GM21381 (cell line): Measurements from ENCODE around the gene LRRC8D.

ENCODE experiments used
- ATAC-seq: cut with Tn5 transposase; IDR thresholded peaks from one replicate; pipeline ENCODE4 v1.9.1; 2021; ENCODE audit warnings: mild to moderate bottlenecking, moderate library complexity; ENCODE audit not compliant: unreplicated experiment

LRRC8D gene

DNA sequence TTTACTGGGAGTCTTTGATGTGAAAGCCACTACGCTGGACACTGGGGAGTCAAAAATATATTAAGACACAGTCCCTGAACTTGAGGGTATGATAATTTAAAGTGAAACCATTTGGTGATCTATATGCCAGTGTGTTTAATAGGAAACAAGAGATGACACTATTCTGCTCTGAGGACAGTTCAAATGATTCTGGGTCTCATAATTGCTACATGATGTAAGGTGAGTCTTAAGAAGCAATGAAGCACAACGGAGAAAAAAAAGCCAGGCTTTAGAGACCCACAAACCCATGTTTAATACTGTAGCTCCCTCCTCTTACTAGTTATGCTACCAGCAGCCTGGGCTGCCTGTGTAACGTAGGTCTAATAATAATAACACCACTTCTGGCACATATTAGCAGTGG lies 14.2 kb upstream of the LRRC8D start:
- ATAC-seq = no peak

GRCh38 chr1:89807503-89807902 lies 13.3 kb upstream of the LRRC8D start:
- ATAC-seq = no peak

- no peak for ATAC-seq
These were observed 12.8 kb upstream of the LRRC8D start for GRCh38 chr1:89807983-89808382.

DNA sequence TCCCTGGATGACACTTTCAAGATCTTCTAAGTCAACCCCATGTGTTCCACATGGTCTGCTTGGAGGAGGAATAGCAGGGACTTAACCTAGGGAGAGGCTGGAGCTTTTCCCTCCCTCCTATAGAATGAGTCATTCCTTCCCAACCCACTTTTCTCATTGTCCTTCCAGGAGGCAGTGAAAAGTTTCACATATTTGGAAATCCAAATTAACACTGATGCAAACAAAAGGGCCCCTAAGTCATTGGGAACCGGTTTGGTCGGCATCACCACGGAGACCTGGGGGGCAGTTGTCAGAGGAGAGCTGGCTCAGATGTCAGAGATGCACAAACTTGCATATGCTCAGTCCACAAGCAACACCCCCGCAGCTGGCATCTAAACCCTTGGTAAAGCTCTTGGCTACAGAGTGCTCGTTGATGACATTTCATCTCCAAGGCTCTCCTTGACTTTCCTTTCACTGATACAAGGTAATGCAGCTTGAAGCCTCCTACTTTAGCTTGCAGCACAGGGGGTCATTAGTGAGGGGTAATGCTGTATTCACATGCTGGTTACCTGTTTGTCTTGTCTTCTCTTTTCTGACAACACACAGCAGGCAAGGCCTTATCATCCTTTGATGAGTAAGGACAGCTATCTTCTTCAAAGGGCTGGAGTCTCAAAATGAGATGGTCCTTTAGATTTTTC lies 12.3 kb upstream of the LRRC8D start:
- ATAC-seq = no peak

- ATAC-seq = no peak
These were observed 11.3 kb upstream of the LRRC8D start for GRCh38 chr1:89809556-89809955.

- ATAC-seq = no peak
These were observed 10.5 kb upstream of the LRRC8D start for GRCh38 chr1:89810302-89810701.

DNA sequence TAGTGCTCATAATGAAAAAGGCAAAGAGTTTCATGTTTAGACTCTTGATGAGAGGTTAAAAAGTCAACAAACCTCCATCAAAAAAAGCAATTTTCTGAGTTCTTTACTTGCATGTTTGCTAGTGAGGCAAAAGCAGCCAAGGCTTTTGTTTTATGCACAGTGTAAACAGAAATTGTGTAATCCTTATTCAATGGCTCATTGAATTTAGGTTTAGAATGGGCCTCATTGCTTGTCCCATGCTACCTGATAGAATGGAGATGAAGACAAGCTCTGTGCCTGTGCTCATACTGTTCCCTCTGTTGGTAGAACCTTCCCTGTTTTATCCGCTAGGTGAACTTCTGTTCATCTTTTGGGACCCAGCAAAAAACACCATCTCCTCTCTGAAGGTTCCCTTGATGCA lies 10.0 kb upstream of the LRRC8D start:
- ATAC-seq = no peak

- ATAC-seq = no peak
These were observed 7.8 kb upstream of the LRRC8D start for GRCh38 chr1:89812992-89813391.

- no peak for ATAC-seq
These were observed 5.8 kb upstream of the LRRC8D start for GRCh38 chr1:89815040-89815439.

DNA sequence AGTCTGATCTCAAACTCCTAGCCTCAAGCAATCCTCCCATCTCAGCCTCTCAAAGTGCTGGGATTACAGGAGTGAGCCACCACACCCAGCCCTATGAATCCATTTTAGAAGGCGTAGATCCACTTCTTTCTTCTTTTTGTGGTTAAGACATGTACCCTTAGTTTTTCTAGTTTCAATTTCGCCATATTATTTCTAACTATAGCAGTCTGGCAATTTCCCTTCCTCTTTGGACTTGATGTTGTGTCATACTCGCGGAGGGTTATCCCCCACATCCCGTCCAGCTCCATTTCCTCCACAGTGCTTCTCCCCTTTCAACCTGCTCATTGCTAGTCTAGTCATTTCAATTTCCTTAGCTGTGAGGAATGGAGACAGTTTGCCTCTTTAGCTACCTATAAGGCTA lies 5.2 kb upstream of the LRRC8D start:
- peak; percentile 59 for ATAC-seq

DNA sequence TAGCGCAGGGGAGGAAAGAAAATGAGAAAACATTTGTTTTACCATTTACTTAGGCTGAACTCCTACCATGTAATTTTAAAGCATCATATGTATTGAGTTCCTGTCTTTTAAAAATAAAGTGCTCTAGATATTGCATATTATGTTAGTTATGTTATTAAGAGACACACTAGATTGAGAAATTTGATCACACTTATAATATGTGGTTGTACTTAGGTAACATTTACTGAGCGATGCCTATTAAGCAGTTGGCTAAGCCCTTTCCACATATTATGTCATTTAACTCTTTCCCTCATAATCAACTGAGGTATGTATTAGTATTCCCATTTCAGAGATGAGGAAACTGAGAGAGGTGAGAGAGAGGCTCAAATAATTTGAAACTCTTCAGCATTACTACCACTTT lies 4.5 kb upstream of the LRRC8D start:
- ATAC-seq = no peak

GRCh38 chr1:89821322-89822108 lies 683 bp downstream of the LRRC8D start:
- ATAC-seq = peak; percentile 45

GRCh38 chr1:89822109-89822962 lies 1.5 kb downstream of the LRRC8D start:
- no peak for ATAC-seq

DNA sequence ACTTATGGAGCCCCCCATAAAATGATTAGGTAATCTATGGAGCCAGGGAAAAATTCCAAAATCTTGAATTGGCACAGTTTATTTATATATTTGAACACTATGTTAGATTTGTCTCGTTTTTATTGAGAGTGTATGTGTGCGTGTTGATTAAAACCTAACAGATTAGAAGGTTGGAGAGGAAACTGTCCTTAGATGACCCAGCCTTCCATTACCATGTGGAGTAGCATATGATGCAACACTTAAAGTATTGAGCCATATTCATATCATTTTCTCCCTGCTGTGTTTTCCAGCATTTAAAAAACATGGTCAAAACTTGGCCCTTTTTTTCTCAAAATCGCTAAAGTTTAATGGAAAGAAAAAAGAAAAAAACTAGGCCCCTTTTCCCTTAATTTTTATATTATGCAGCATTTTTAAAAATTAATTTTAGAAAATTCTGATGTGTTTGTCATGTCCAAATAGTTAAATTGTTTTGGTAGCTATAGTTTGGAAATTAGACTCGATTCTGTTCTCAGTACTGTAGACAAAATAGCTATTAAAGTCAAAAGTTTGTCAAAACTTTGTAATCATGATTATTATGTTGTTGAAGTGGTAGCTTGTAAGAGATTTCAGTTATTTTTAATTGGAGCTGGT lies 2.3 kb downstream of the LRRC8D start:
- ATAC-seq = no peak

DNA sequence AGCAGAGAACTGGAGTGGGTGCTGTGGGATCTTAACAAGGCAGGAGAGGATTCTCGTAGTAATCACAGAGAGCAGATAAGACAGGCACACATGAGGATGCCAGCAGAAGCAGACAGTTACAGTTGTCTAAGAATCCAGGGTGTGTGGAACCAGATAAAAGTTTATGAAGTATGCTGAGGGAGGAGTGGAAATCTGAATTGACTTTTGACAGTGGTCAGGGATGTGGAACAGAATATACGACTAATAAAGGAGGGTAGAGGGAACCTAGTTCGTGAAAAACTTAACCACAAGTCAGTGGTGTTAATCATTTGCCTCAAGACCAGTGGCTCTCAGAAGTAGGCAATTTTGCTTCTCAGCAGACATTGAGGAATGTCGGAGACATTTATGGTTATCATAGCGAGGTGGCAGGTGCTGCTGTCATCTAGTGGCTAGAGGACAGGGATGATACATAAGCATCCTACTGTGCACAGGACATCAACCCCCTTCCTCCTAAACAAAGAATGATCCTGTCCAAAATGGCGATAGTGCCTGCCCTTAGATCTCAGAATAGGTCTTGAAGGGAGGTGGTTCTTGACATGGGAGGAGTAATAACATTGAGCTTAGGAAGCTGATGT lies 3.0 kb downstream of the LRRC8D start:
- ATAC-seq = no peak

- no peak for ATAC-seq
These were observed 5.8 kb downstream of the LRRC8D start for GRCh38 chr1:89826594-89826993.

DNA sequence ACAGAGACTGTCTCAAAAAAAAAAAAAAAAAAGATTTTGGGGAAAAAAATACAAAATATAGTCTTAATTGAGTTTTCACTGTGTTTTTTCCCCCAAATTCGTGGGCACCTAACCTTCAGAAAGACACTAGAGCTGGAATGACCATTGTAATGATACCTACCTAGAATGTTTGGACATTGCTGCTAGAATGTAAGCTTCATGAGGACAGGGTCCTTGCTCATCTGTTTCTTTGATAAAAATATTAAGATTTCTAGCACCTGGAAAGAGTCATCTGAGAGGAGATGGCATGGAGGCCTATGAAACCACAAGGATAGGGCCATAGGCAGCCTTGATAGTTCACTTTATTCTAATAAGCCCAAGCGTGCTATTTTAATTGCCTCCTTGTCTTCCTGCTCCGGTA lies 6.5 kb downstream of the LRRC8D start:
- ATAC-seq = no peak

DNA sequence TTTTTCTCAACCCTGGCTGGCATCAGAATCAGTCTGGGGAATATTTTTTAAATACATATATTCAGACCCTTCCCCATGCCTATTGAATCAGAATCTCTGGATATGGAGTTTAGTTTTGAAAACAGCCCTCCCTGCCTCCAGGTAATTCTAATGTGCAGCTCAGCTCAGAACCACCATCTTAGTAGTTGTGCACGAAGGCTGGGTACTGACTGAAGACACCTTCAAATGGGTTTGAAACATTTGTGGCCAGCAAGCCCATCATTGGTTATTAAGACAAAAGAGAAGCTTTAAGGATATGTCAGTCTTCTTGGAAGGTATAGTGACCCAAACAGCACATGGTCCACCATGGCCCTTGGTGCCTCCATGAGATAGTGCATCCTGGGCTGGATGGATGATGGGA lies 7.1 kb downstream of the LRRC8D start:
- ATAC-seq = no peak

GRCh38 chr1:89829186-89829585 lies 8.4 kb downstream of the LRRC8D start:
- no peak for ATAC-seq

DNA sequence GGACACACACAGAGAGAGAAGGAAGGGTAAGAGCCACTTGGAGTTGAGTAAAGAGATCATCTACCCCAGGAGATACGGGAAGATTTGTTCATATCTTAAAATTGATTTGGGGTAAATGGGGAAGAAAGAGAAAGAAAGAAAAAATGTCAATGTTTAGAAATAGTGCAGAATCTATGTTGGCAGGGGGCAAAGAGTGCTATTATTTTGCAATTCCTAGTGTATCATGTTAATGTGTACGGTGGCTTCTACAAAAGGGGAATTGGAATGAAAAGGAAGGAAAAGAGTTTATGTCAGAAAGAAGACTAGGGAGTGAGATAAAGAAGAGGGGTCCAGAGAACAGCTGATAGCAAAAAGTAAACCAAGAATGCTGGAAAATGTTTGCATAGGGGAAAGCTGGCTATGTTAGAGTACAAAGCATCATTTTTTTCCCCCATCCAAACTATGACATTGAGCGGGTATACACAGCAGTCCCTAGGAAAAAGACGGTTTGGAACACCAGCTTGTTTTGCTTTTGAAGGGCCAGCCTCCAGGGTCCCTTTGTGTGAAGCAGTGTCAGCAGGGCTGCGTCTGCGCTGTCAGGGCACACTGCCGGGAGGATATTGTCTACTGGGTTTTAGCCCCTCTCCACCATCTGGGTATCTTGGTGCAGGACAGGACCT lies 10.8 kb downstream of the LRRC8D start:
- no peak for ATAC-seq
